Panc1 (cell line): ENCODE results near the gene SLC17A7. TPM values are rescaled to one million over a fixed set of nuclear protein-coding genes. Genes with fewer than 3 reads are reported as not detected.

Experiments used
- ATAC-seq: fragments of 200-7000 bp; cut with Tn5 transposase; 2 replicates; pipeline ENCODE4 v1.9.1; 2020; ENCODE audit warnings: mild to moderate bottlenecking, moderate library complexity
- BruUV-seq: library from RNA; stranded (reverse); fragments of 400-500 nt; replicated peaks from 2 replicates; lab custom pipeline; 2021; lab: Mats Ljungman, UMichigan
- CTCF ChIA-PET: fragments of 300-600 bp; sonication (Branson Sonifier 250); formaldehyde crosslinking; loops from one replicate; lab custom pipeline; 2022; ENCODE audit warnings: antibody characterized with exemption; lab: Charles Lee
- POLR2A ChIA-PET: fragments of 300-600 bp; sonication (Branson Sonifier 250); formaldehyde crosslinking; loops from one replicate; lab custom pipeline; 2022; ENCODE audit warnings: antibody characterized with exemption; lab: Charles Lee
- DNase-seq: peaks from one replicate; pipeline ENCODE4 v3.0.0-alpha.2; 2010; ENCODE audit warnings: low read depth, low spot score
- H3K27ac ChIP-seq: 2 replicates; pipeline ENCODE4 v1.5.1; 2011; ENCODE audit warnings: mild to moderate bottlenecking, low read length, inconsistent platforms
- H3K27me3 ChIP-seq: fragments of 200-500 bp; sonication (Bioruptor generic); 2 replicates; pipeline ENCODE4 v1.6.0; 2014; ENCODE audit warnings: low read length, inconsistent platforms; ENCODE audit not compliant: control insufficient read depth, insufficient read depth
- H3K36me3 ChIP-seq: fragments of 200-500 bp; sonication (Bioruptor generic); 2 replicates; pipeline ENCODE4 v1.5.1; 2014; ENCODE audit warnings: inconsistent platforms, mild to moderate bottlenecking, low read length, moderate library complexity; ENCODE audit not compliant: control insufficient read depth, insufficient read depth
- H3K4me1 ChIP-seq: 2 replicates; pipeline ENCODE4 v1.5.1; 2011; ENCODE audit warnings: inconsistent platforms, mild to moderate bottlenecking, low read length, moderate library complexity; ENCODE audit not compliant: control insufficient read depth, insufficient read depth
- H3K4me3 ChIP-seq, 2 experiments: 2 replicates each; pipeline ENCODE4 v1.5.1; 2011 to 2012; ENCODE audit warnings: low read depth in 2 of 2, low read length in 2 of 2, mild to moderate bottlenecking in 2 of 2, inconsistent platforms in 1 of 2, moderate library complexity in 1 of 2
- H3K9me3 ChIP-seq: fragments of 200-500 bp; sonication (Bioruptor generic); 2 replicates; pipeline ENCODE4 v1.5.1; 2014; ENCODE audit warnings: low read depth, mild to moderate bottlenecking, inconsistent platforms, low read length, moderate library complexity; ENCODE audit not compliant: control insufficient read depth, insufficient read depth
- CTCF ChIP-seq: fragments of 450-650 bp; IDR thresholded peaks from 2 replicates; pipeline ENCODE4 v1.5.1; 2017; ENCODE audit warnings: mild to moderate bottlenecking
- POLR2AphosphoS5 ChIP-seq: IDR thresholded peaks from 2 replicates; pipeline ENCODE4 v1.6.1; 2012; ENCODE audit warnings: mild to moderate bottlenecking, low read depth, low read length, moderate library complexity
- REST ChIP-seq, 2 experiments: IDR thresholded peaks; 2 replicates each; pipeline ENCODE4 v1.6.1; 2011 to 2012; ENCODE audit warnings: low read depth in 2 of 2, control low read depth in 1 of 2, low read length in 1 of 2, mild to moderate bottlenecking in 1 of 2, moderate library complexity in 1 of 2; ENCODE audit not compliant: insufficient read depth in 1 of 2
- SIN3A ChIP-seq: IDR thresholded peaks from 2 replicates; pipeline ENCODE4 v1.6.1; 2012; ENCODE audit warnings: low read depth, mild to moderate bottlenecking, low read length, moderate library complexity, borderline replicate concordance; ENCODE audit not compliant: insufficient read depth
- TCF7L2 ChIP-seq: IDR thresholded peaks from 2 replicates; pipeline ENCODE4 v1.6.1; 2011; ENCODE audit warnings: mild to moderate bottlenecking, low read depth, low read length, inconsistent platforms
- in situ Hi-C: cut with HindIII; loops from 2 replicates; pipeline ENCODE4 v1.10.0; 2016; ENCODE audit warnings: low sequenced_read_pairs, low pct_unique_long_range_greater_than_20kb
- intact Hi-C: fragments of 100-400 bp; cut with micrococcal nuclease; formaldehyde crosslinking; loops from one replicate; pipeline ENCODE4 v1.10.0; 2022; ENCODE audit not compliant: unreplicated experiment
- total RNA-seq: library from RNA; stranded (reverse); gene quantifications from one replicate; pipeline ENCODE4 v1.2.1, GENCODE V29; 2021; ENCODE audit not compliant: unreplicated experiment

The SLC17A7 gene
- total RNA-seq, 1 experiment from 2014 or later = 1.2 TPM

GRCh38 chr19:49423985-49424303, 17.4 kb downstream of the SLC17A7 start:
- POLR2A ChIA-PET = no interaction called here

GRCh38 chr19:49423071-49423984, 18.0 kb downstream of the SLC17A7 start, which contains the start of gene PTH2:
Gene PTH2 (minus strand): TSS chr19:49423441. CDS start chr19:49423339, 102 bp downstream.
- H3K36me3 ChIP-seq = no peaks in the 10 kb centered on the region
- ATAC-seq (no peak), DNase-seq (no peak)
- intact Hi-C loops = no loop called here
- no peaks in the 10 kb centered on the region for H3K9me3 ChIP-seq
- no peak within 1 kb of the TSS for H3K27ac ChIP-seq
- peaks cover 3% of the 10 kb centered on the region; the same call in 1 of the 2 replicates for H3K4me1 ChIP-seq
- POLR2A ChIA-PET = no interaction called here
- in situ Hi-C loops = no loop called here
- H3K4me3 ChIP-seq = peak within 1 kb of the TSS; percentile 20 to 35
- no TSS peak for BruUV-seq
- peaks cover 10% of the 10 kb centered on the region for H3K27me3 ChIP-seq
- CTCF ChIA-PET = no interaction called here
- TF ChIP-seq POLR2AphosphoS5 (no peak), SIN3A (no peak), CTCF (no peak), TCF7L2 (no peak)

More at GRCh38 chr19:49423985-49424303, 17.4 kb downstream of the SLC17A7 start:
- TF ChIP-seq SIN3A (no peak), TCF7L2 (no peak), REST (IDR thresholded peaks at IDR 0.05; ENCODE audit: insufficient read depth in 1 of 2, low read depth in 2 of 2, low read length in 1 of 2) (no peak), POLR2AphosphoS5 (no peak), CTCF (no peak)
- no TSS peak for BruUV-seq
- ATAC-seq (no peak), DNase-seq (no peak)
- Histone ChIP-seq H3K4me1 (peaks cover 3% of the 10 kb centered on the region; the same call in 1 of the 2 replicates), H3K36me3 (no peaks in the 10 kb centered on the region), H3K9me3 (no peaks in the 10 kb centered on the region), H3K4me3 (no peak overlapping the region), H3K27me3 (peaks cover 10% of the 10 kb centered on the region), H3K27ac (no peak overlapping the region)
- in situ Hi-C loops (no loop called here), intact Hi-C loops (no loop called here)
- CTCF ChIA-PET = no interaction called here
